22Rv1 (cell line): ENCODE data around the gene RNF212.

Source experiments
- CTCF ChIP-seq: fragments of 450-650 bp; IDR thresholded peaks from 2 replicates; pipeline ENCODE4 v1.5.1; 2017; ENCODE audit warnings: mild to moderate bottlenecking
- ZFX ChIP-seq: fragments of 450-650 bp; IDR thresholded peaks from 2 replicates; pipeline ENCODE4 v1.6.1; 2017; ENCODE audit warnings: antibody characterized with exemption, borderline replicate concordance

DNA sequence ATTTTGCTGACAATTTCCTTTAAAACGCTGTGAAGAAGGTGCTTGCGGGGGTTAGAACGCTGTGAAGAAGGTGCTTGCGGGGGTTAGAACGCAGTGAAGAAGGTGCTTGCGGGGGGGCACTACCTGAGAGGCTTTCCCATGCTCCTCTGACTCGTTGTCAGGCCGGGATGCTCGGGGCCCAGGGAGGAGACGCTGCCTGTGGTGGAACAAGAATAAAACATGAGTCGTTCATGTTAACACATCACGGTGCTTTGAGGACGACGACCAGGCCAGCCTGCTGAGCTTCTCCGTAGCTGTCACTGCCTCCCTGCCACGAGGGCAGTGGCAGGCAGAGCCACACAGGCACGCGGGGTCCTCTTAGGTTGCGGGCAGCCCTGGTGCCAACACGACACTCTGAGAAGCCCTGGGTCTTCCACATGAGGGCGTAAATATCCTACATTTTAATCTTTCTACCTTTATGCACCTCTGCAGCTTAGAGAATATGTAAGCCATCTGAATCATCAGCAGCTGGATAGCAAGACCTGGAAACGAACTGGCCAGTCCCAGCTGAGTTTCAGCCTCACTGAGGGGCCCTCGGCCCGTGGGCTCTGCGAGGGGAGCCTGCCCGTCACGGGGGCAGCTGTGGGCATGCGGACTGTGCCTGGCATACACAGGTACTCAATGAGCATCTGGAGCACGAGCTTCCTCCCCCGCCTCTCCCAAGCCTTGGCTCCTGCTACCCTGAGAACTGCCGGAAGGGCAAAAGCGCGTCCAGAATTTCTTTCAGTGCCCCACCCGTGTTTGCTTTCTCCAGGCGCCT, 55.0 kb downstream of the RNF212 start:
- TF ChIP-seq CTCF (no peak), ZFX (no peak)
